Endometrium (tissue), 2 donors: ENCODE measurements around the gene GPR107.

Experiments used
- FAIRE-seq: peaks from 2 replicates; lab custom pipeline; 2012; peaks lifted over from hg19 to GRCh38; lab: Jason Lieb, UNC
- donor health status: control.
- donor health status: control.

GPR107 gene

DNA sequence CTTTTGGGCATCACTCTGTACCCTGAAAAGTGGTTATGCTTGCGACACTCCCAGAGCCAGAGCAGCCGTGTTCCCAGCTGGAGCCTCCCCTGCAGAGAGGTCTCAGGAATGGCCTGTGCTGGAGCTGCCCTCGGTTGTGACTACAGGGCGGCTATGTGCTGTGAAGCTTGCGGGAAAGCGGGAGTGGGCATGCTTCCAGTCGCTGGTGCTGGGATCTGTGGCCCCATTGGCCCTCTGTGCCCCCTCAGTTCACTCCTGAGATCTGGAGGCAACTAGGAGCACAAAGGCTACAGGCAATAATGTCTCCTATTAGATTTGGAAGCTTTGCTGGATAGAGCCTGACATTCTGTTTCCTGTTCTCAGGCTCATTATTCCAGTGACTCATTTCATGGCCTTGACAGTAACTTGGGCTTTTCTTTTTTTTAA is 56.9 kb downstream of the GPR107 start:
- no peak for FAIRE-seq

DNA sequence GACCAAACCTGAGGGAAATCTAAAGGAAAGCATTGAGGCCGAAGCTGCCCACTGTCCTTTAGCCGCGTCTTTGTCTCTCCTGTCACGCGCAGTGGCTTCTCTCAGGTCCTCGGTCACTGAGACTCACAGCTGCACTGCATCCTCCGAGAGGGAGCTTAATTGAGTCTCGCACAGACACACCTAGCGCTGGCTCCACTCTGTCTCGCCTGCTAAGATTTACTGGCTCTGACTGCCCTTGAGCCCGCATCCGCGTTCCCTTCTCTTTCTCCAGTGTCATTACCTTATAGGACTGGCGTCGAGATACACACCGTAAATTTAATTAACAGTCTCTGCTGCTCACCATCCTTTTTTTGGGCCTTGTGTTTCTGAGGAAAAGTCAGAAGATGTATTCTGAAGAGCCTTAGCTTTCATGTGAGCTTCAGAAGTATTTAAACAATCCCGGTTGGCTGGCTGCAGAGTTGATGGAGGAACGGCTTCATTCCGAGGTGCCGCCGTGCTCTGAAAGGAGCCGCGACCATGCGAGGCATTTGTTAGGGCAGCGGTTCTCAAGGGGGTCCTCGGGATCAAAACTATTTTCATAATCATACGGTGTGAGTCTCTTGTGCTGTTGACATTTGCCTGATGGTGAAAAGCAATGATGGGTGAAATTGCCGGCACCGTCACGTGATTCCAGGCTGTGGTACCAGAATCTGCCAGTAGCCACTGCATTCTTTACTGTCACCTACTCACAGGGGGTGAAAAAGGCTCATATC is 58.3 kb downstream of the GPR107 start:
- no peak for FAIRE-seq

DNA sequence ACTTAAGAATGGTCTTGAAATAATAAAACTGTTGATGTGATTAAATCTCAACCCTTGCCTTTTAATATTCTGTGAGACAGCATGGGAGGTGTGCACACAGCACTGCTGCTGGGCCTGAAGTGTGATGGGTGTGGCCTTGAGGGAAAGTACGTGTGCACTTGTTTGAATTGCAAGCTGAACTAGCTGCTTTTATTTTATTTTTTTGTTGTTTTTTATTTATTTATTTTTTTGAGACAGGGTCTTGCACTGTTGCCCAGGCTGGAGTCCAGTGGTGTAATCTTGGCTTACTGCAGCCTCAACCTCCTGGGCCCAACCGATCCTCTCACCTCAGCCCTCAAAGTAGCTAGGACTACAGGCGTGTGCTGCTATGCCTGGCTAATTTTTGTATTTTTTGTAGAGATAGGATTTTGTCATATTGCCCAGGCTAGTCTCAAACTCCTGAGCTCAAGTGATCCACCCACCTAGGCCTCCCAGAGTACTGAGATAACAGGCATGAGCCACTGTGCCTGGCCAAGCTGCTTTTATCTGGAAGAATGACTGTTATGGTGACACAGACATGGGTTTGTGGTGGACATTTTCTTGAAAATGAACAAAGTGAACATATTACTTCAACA is 58.9 kb downstream of the GPR107 start:
- no peak for FAIRE-seq

DNA sequence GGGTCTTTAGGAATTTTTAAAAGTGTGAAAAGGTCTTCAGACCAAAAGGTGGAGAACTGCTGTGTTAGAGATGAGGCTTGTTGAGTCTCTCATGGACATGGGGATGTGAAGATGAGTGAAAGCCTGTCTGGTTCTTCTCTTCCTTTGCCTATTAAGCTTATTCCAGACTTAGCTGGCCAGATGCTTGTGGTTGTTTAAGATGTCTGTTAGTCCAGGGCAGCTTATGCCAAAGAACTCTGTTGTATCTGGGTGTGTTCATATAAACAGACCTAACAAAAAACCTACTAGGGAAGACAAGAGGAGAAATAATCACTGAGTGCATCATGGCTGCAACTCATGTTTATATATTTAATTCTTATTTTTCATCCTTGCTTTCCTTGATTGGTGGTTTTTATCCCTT is 61.0 kb downstream of the GPR107 start:
- no peak for FAIRE-seq

DNA sequence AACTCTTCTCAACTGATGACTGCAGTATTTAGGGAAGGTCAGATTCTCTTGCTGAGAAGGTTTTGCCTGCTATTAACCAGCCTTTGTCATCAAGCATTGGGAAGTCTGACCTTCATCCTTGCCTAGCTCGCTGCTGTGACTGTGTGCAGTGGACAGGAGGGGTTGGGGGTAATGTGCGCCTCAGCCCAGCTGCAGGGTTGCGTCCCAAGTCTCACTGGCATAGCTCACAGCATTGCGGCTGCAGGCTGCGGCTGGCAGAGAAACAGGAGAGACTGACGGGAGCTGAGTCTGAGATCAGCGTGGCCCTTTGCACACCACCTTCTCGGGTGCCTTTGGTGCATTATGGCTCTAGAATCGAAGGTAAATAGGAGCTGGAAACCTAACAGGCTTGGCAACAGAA is 62.6 kb downstream of the GPR107 start:
- FAIRE-seq: no peak

DNA sequence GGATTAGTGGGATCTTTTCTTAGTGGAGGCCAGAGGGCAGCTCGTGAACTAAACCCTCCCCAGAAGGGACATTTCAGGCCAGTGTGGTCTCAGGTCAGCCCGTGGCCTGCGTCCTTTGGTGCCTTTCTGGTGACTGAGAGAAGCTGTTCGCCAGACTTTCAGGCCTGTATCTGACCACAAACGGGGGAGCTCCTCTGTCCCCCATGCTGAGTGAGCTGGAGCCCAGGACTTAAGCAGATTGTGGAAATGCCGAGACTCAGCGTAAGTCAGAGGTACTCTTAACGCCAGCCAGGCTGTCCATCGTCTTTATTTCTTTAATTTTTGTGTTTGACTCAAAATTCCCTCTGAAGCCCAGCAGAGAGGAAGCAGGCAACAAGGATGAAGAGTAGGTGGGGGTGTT is 63.7 kb downstream of the GPR107 start:
- no peak for FAIRE-seq

DNA sequence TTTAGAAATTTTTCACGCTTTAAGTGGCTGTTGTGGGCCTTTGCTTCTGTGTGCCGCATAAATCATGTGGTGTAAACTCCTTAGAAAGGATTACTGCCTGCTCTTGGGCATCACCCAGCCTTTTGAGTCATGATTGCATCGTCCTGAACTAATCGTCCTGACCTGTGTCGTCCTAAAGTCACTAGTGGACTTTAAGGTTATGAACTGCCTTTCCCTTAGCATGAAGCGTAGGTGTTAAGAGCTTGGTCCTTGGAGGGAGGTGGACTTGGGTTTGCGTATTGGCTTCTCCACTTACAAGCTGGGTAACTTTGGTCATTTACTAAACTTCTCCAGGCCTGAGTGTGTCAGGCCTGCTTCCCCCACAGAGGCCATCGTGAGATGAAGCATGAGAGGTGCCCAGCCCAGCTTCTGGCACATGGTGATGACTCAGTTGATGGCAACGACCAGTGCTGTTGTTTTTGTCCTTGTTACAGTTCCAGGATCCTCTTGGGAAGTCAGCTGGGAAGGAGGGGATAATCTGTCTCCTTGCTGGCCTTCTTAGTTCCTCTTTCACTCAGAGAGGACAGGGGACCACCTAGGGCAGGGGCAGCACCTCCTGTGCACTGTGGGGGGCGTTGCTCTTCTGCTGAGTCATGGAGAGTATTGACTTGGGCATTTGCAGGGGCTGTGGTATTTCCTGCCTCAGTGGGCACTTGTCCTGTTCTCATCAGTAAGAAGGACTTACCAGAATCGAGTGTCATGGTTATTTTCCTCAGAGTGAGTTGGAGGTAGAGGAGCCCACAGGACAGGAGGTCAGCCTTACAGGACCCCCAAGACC is 64.3 kb downstream of the GPR107 start:
- no peak for FAIRE-seq

DNA sequence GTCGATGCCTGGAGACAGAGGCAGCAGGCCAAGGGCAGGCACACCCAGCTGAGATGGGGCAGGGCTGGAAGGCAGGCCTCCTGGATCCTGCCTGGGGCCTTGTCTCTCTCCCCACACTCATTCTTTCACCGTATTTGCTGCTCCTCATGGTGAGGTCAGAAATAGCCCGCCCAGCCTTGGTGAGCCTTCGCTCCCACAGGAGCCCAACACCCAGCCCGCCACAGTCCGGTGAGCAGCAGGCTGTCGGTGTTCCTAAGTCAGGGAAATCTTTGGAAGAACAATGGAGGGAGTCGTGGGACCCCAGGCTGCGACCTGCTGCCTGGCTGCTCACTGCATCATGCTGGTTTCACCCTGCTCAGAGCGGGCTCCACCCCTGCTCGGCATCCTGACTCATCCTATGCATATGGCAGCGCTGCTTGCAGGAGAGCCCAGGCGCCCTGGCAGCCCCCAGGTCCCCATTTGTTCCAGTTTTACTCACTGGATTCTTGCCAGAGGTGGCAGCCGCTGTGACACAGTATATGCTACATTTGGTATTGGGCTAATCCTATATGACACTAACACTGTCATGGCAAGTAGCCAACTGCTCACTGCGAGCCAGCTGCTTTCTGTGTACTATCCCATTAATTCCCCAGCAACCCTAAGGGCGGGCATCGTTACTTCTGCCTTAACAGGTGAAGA is 65.3 kb downstream of the GPR107 start:
- FAIRE-seq: no peak

DNA sequence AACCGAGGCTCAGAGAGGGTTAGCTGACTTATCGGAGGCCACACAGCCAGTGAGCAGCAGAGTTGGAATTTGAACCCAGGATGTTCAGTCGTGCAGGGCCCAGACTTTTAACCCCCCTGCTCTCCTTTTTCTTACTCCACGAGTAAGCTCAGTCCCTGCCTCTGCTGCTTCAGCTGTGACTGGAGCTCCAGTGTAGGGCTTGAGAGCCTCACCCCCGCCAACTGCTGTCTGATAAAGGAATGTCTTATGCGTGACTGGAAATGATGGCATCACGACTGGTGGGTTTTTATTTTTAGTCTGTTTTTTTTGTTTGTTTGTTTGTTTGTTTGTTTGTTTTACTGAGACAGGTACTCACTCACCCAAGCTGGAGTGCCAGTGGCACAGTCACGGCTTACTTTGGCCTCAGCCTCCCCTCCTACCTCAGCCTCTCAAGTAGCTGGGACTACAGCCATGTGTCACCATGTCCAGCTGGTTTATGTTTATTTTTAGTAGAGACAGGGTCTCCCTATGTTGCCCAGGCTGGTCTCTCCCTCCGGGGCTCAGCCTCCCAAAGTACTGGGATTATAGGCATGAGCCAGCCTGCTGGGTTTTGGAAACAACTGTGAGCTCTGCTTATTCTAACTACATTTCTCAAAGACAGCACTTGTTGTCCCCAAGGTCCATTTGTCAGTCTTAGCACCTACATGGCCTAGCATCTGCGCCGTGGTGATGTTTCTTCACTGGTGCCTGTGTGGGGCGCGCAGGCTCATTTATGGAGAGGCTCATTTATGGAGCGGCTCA is 66.0 kb downstream of the GPR107 start:
- FAIRE-seq: no peak

DNA sequence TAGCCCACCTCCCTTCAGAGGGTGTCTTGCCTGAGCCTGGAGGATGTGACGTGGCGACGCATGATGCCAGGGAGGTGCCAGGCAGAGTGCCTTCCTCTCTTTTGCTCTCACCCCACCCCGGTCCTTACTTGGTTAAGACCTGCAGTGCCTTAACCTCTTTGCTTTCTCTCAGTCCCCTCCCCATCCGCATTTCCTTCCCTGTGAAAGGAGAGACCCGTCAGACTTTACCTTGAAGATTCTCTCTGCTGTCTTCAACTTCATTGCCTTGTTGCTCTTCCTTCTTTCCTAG is 66.5 kb downstream of the GPR107 start:
- FAIRE-seq: no peak

DNA sequence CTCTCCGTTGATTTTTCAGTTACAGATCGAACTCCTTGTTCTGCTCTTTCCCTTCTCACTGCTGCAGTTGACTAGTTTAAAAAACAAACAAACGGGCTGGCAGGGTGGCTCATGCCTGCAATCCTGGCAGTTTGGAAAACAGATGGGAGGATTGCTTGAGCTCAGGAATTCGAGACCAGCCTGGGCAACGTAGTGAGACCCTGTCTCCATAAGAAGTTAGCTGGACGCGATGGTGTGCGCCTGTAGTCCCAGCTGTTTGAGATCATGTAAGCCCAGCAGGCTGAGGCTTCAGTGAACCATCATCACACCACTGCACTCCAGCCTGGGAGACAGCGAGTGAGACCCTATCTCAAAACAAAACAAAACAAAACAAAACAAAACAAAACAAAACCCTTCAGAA is 67.1 kb downstream of the GPR107 start:
- FAIRE-seq: no peak

DNA sequence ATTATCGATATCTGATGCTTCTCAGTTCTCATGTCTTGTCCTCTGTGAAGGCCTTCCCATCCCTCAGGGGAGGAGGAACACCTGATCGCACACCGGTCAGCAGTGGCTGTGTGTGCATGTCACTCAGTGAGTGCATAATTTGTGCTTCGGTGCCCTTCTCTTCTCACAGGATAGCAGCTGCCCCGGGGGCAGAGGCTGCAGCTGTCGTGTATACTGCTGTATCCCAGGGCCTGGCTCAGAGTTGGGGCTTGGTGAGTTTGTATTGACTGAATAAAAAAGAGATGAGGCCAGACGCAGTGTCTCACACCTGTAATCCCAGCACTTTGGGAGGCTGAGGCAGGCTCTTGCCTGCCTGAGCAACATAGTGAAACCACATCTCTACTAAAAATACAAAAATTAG is 68.8 kb downstream of the GPR107 start:
- no peak for FAIRE-seq

DNA sequence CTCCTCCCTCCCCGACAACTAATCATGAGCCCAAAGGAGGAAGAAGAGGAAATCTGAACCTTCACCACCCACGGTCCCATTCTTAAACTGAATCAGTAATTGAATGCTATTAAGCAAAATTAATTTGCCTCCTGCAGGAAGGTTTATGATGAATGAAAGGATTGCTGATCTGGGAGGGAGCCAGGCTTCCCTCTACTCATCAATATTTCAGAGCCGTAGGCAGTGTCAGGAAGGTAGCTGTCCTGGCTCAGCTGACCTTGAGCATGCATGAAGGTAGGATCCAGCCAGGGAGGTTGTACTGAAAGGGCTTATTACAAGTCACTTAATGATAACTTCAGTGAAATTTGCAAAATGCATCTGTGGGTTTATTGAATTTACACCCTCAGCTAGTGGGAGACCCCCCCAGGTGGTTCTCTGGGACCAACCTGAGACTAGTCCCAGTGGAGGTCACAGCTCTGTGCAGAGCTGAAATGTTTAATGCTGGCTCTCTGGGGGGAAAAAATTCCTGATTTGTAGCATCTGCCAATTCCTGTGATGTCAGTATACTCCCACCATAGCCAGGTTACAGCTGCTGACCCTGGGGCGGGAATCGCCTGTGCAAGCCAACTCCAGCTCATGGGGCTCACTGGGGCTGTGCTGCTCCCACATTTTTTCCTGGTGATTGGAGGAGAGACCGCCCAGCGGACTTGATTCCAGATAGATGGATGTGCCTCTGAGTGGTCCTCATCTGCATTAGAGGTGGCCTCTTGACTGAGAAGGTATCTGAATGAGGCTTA is 70.6 kb downstream of the GPR107 start:
- no peak for FAIRE-seq

DNA sequence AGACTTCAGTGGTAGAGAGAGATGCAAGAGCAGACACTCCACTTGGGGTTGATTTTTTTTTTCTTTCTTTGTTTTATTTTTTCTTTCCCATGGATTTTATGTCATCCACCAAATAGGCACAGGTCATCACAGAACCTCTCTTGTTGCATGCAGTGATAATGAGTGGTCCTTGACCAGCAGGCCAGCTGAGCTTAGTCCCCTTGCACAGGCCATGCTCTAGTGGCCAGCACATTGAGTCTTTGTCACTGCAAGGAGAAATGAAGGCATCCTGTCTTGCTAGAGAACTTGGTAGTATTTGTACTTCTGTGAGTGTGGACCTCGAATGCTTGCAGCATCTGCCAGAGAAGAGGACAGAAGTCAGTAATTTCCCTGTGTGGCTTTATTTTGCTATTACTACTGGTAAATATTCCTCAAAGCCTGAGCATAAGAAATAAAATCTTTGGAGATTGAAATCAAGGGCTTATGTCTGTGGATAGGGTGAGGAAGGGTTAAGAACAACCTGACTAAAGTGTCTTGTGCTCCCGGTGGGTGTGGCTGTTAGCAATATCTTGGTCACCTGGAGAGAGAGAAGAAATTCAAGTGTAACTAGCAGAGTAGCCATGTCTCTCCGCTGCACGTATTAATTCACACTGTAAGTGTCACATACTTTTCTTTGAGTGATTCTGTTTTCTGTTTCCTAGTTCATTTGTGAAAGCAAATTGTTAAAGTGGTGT is 73.2 kb downstream of the GPR107 start:
- FAIRE-seq: no peak

DNA sequence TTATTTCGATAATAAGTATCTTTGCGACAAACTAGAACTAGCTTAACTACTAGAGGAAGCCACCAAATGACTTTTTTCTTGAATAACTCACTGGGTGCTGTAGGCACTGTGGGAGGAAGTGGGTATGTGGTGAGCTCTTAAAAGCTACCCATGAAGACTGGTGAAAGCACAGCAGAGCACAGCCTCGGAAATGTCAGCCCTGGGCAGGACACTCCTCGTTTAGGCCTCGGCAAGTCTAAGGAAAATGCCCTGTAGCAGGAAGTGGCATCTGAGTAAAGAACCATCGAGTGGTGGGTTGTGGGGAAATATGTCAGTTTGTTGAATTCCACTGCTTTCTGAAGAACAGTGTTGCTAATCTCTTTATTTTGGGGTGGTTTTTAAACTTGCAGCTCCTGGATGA is 74.5 kb downstream of the GPR107 start:
- no peak for FAIRE-seq

DNA sequence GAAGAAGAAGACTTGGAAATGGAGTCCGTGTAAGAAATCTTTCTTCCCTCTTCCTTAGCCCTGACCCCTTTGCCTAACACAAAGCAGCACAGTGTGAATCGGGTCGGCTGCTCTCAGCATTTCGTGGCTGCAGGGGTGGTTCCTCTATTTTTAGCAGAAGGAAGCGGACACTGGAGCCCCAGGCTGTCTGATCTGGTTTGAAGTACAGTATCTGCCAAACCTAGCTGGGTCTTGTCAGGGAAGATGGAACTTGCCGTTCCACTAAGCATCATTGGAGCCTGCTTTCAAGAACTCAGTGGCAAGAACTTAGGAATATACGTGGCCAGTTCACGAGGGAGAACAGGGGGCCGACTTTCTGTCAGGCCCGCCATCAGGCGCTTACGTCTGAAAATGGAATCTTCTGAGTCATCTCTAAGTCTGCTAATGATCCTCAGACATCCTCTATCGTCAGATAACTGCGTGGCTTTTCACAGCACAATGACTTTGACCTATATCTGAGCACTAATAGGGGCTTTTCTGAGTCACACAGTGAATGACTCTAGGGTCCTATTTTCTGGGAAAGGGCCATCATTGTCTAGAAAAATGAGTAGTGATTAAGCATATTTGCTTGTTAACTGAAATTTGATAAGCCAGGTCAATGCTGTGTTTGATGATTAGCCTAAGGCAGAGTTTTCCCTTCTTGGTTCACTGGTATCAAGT is 75.2 kb downstream of the GPR107 start:
- FAIRE-seq: no peak

DNA sequence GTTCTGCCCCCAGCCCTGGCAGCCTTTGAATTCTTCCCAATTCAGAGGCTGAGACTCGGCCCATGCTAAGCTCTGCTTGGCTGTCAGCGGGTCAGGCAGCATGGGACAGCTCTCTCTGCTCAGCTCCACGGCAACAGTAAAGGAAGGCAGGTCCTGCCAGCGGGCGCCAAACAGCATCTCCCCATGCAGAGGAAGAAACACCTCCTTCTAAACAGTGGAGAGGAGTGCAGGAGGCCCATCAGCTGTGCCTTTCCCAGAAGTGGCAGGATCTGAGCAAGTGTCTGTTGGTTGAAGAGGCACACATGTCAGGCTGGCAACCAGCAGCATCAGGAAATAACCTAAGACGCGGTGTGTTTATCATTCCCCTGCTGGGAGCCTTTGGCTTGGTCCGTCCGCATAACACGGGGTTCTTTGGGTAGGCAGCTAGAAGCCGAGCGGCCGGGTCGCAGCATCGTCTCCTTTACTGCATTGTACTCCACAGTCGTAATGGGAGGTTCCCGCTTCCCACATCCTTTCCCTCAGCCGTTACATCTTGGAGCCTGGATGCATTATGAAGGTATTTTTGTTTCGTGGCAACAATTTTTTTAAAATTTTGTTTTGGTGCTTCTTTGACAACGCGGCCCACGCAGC is 75.8 kb downstream of the GPR107 start:
- FAIRE-seq: no peak

DNA sequence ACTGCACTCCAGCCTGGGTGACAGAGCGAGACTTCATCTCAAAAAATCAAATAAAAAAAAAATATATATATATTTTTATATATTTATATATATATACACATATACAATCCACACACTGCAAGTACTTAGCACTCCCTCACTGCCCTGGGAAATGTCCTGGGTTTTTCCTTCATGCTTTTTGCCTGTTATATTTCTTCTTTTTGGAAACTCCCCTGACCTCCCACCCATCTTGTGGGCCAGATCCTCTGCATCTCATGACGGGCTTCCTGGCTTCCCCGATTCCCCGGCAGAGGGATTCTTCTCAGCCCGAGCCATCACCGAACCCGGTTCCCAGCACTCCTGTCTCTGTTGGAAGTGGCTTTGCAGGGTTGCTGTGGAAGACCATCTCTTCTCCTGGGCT is 79.0 kb downstream of the GPR107 start:
- no peak for FAIRE-seq

DNA sequence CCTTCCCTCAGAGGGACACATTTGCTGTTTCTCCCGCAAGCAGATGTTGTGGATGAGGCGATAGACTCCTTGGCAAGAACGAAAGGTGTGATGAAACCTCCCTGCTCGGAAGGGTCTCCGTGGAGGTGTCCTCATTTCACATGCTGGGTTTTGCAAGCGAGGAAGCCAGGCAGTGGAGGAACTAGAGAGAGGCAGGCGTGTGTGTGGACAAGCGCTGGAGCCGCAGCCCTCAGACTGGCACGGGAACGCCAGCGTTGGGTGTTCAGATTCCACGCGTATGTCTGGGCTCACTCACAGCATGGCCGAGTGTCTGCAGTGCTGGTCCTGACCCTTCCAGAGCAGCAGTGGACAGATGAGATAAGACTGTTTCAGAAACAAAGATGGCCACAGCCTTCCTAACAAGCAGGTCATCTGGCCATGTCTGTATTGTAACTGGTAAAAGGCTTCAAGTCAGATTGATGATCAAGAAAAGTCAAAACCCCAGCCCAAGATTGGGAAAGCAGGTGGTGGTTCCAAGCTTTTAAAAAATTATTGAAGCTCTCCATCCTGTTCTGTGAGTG is 83.5 kb downstream of the GPR107 start:
- FAIRE-seq: no peak
